Measurements from ENCODE around the gene CNTNAP2.

The CNTNAP2 gene

GRCh38 chr7:148147438-148147837, 2030.8 kb downstream of the CNTNAP2 start:
- H3K4me1 ChIP-seq: peaks cover 0 to 16% (median 3%) of the 10 kb centered on the region in 10 experiments; a peak in 8 of 20 replicates
- no peak overlapping the region for H3K27ac ChIP-seq
- H3K27me3 ChIP-seq: no peaks in the 10 kb centered on the region
- 0 out of 22 replicates have a peak, but pooled peaks cover 0 to 3% (median 0%) of the 10 kb centered on the region in 11 experiments for H3K36me3 ChIP-seq
- peaks cover 11 to 31% (median 22%) of the 10 kb centered on the region in 11 experiments for H3K9me3 ChIP-seq (replicated peaks in 1 of 11)
- no peaks in the 10 kb centered on the region for H4K20me1 ChIP-seq
- no peak overlapping the region for H3K9ac ChIP-seq
- H3K4me2 ChIP-seq: peak overlapping the region in 3 of 11 experiments; percentile 18 to 42 (median 23); a peak in 5 of 22 replicates
- no peak overlapping the region for H3K4me3 ChIP-seq
- no peak for TF ChIP-seq Cebpa-rat (IDR thresholded peaks at IDR 0.05)

DNA sequence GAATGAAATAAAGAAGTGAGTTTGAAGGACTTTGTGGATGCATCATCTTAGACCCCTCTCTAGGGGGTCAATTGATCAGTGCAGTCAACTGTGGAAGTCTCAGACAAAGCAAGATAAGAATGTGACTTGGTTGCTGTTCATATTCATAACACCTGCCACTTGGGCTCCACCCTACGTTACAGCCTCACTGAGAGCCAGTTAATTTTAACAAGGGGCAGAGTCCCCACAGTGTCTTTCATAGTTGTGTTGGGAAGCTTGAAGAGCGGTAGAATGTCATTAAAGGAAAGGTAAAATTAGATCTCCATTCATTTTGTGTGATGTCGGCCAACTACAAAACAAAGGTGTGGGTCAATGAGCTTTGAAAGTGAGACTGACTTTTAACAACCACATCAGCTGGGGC, 2031.9 kb downstream of the CNTNAP2 start:
- H3K9ac ChIP-seq: no peak overlapping the region
- peaks cover 0 to 13% (median 2%) of the 10 kb centered on the region in 10 experiments; a peak in 6 of 20 replicates for H3K4me1 ChIP-seq
- H3K4me3 ChIP-seq: no peak overlapping the region
- 0 out of 22 replicates have a peak, but pooled peaks cover 0 to 3% (median 0%) of the 10 kb centered on the region in 11 experiments for H3K36me3 ChIP-seq
- TF ChIP-seq Cebpa-rat (IDR thresholded peaks at IDR 0.05): no peak
- H3K27me3 ChIP-seq: no peaks in the 10 kb centered on the region
- H4K20me1 ChIP-seq: no peaks in the 10 kb centered on the region
- peak overlapping the region in 4 of 11 experiments; percentile 4 to 42 (median 35); a peak in 6 of 22 replicates for H3K4me2 ChIP-seq
- H3K9me3 ChIP-seq (replicated peaks in 1 of 11): peaks cover 13 to 34% (median 25%) of the 10 kb centered on the region in 11 experiments
- H3K27ac ChIP-seq: no peak overlapping the region

DNA sequence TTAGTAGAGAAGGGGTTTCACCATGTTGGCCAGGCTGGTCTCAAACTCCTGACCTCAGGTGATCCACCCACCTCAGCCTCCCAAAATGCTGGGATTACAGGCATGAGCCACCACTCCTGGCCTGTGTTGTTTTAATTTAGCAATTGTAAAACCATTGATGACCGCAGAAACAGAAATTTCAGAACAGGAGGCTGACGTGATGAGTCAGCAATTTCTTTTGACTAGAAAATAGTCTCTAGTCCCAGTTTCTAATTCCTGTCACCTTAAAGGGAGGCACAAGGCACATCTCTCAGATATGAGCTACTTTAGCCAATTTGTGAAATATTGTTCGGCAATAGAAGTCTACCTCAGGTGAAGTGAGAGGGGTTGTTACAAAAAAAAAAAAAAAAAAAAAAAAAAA, 2033.1 kb downstream of the CNTNAP2 start:
- no peak for TF ChIP-seq Cebpa-rat (IDR thresholded peaks at IDR 0.05)
- no peak overlapping the region for H3K4me2 ChIP-seq
- peaks cover 13 to 34% (median 25%) of the 10 kb centered on the region in 11 experiments for H3K9me3 ChIP-seq (replicated peaks in 1 of 11)
- H4K20me1 ChIP-seq: no peaks in the 10 kb centered on the region
- no peak overlapping the region for H3K4me3 ChIP-seq
- 0 out of 22 replicates have a peak, but pooled peaks cover 0 to 3% (median 0%) of the 10 kb centered on the region in 11 experiments for H3K36me3 ChIP-seq
- H3K4me1 ChIP-seq: peaks cover 0 to 13% (median 2%) of the 10 kb centered on the region in 10 experiments; a peak in 6 of 20 replicates
- no peaks in the 10 kb centered on the region for H3K27me3 ChIP-seq
- no peak overlapping the region for H3K9ac ChIP-seq
- no peak overlapping the region for H3K27ac ChIP-seq

DNA sequence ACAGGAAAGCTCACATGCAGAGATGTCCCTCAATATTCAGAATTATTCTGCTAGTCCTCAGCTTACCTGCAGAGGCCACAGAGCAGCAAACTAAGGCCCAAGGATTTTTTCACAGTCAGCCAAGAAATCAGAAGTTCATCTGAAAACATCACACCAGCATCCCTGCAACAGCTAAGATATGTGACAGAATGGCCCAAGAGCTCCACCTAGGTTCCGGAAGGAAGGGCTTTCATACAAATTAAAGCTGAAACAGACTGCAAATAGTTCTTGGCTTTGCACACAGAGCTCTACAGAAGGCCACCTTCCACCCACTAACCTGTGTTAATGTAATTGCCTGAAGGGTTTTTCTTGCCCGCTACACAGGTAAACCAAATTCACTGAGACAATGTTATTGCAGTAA, 2035.2 kb downstream of the CNTNAP2 start:
- no peak overlapping the region for H3K4me3 ChIP-seq
- 0 out of 22 replicates have a peak, but pooled peaks cover 0 to 3% (median 0%) of the 10 kb centered on the region in 11 experiments for H3K36me3 ChIP-seq
- H4K20me1 ChIP-seq: no peaks in the 10 kb centered on the region
- H3K4me2 ChIP-seq: no peak overlapping the region
- H3K27ac ChIP-seq: no peak overlapping the region
- no peaks in the 10 kb centered on the region for H3K27me3 ChIP-seq
- H3K4me1 ChIP-seq: peaks cover 0 to 13% (median 2%) of the 10 kb centered on the region in 10 experiments; a peak in 6 of 20 replicates
- TF ChIP-seq Cebpa-rat (IDR thresholded peaks at IDR 0.05): no peak
- H3K9me3 ChIP-seq (replicated peaks in 1 of 11): peaks cover 13 to 34% (median 25%) of the 10 kb centered on the region in 11 experiments
- H3K9ac ChIP-seq: no peak overlapping the region

- Histone ChIP-seq H3K27ac (no peak overlapping the region), H4K20me1 (no peaks in the 10 kb centered on the region), H3K4me3 (no peak overlapping the region), H3K36me3 (0 out of 22 replicates have a peak, but pooled peaks cover 0 to 3% (median 0%) of the 10 kb centered on the region in 11 experiments), H3K27me3 (no peaks in the 10 kb centered on the region), H3K4me1 (peaks cover 0 to 4% (median 0%) of the 10 kb centered on the region in 10 experiments; a peak in 6 of 20 replicates), H3K4me2 (no peak overlapping the region), H3K9ac (no peak overlapping the region), H3K9me3 (replicated peaks in 1 of 11) (peaks cover 13 to 34% (median 25%) of the 10 kb centered on the region in 11 experiments)
- TF ChIP-seq Cebpa-rat (IDR thresholded peaks at IDR 0.05): no peak
Measured at GRCh38 chr7:148153616-148154284, 2037.1 kb downstream of the CNTNAP2 start.

- Histone ChIP-seq H3K27ac (no peak overlapping the region), H3K9ac (no peak overlapping the region), H3K36me3 (0 out of 22 replicates have a peak, but pooled peaks cover 0 to 3% (median 0%) of the 10 kb centered on the region in 11 experiments), H3K4me2 (no peak overlapping the region), H3K4me1 (peaks cover 0 to 11% (median 5%) of the 10 kb centered on the region in 10 experiments; a peak in 9 of 20 replicates), H3K9me3 (replicated peaks in 1 of 11) (peaks cover 13 to 28% (median 23%) of the 10 kb centered on the region in 11 experiments), H3K4me3 (no peak overlapping the region), H3K27me3 (no peaks in the 10 kb centered on the region), H4K20me1 (no peaks in the 10 kb centered on the region)
- TF ChIP-seq Cebpa-rat (IDR thresholded peaks at IDR 0.05): no peak
Measured at GRCh38 chr7:148155000-148155399, 2038.4 kb downstream of the CNTNAP2 start.

GRCh38 chr7:148155826-148156225, 2039.2 kb downstream of the CNTNAP2 start:
- H3K27ac ChIP-seq: no peak overlapping the region
- H4K20me1 ChIP-seq: no peaks in the 10 kb centered on the region
- no peak overlapping the region for H3K9ac ChIP-seq
- 0 out of 22 replicates have a peak, but pooled peaks cover 0 to 3% (median 0%) of the 10 kb centered on the region in 11 experiments for H3K36me3 ChIP-seq
- no peak overlapping the region for H3K4me3 ChIP-seq
- H3K27me3 ChIP-seq: no peaks in the 10 kb centered on the region
- TF ChIP-seq Cebpa-rat (IDR thresholded peaks at IDR 0.05): no peak
- H3K4me2 ChIP-seq: no peak overlapping the region
- H3K9me3 ChIP-seq (replicated peaks in 1 of 11): peaks cover 13 to 22% (median 18%) of the 10 kb centered on the region in 11 experiments
- peaks cover 0 to 11% (median 5%) of the 10 kb centered on the region in 10 experiments; a peak in 9 of 20 replicates for H3K4me1 ChIP-seq

DNA sequence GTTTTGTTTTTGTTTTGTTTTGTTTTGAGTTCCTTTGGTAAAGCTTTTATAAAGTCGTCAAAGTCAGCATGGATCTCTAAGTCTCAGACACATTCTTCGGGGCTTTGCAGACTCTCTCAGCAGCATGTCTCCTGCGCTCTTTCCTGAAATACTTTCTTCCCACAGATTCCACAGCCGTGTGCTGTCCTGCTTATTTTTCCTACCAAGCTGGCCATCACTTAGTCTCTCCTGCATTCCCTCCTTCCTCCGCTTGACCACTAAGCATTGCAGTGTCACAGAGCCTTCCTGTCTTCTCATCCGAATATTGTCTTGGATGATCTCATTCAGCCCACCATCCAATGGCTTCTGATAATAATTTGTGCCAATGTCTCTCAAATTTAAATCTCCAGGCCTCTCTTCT, 2039.6 kb downstream of the CNTNAP2 start:
- no peak overlapping the region for H3K27ac ChIP-seq
- no peak overlapping the region for H3K9ac ChIP-seq
- no peaks in the 10 kb centered on the region for H4K20me1 ChIP-seq
- no peak overlapping the region for H3K4me2 ChIP-seq
- H3K4me3 ChIP-seq: no peak overlapping the region
- no peaks in the 10 kb centered on the region for H3K27me3 ChIP-seq
- H3K4me1 ChIP-seq: peaks cover 0 to 11% (median 5%) of the 10 kb centered on the region in 10 experiments; a peak in 9 of 20 replicates
- TF ChIP-seq Cebpa-rat (IDR thresholded peaks at IDR 0.05): no peak
- 0 out of 22 replicates have a peak, but pooled peaks cover 0 to 3% (median 0%) of the 10 kb centered on the region in 11 experiments for H3K36me3 ChIP-seq
- peaks cover 13 to 18% (median 14%) of the 10 kb centered on the region in 11 experiments for H3K9me3 ChIP-seq (replicated peaks in 1 of 11)

- Histone ChIP-seq H3K36me3 (no peaks in the 10 kb centered on the region), H4K20me1 (no peaks in the 10 kb centered on the region), H3K27me3 (no peaks in the 10 kb centered on the region), H3K4me1 (peaks cover 0 to 11% (median 5%) of the 10 kb centered on the region in 10 experiments; a peak in 9 of 20 replicates), H3K4me2 (peak overlapping the region in 6 of 11 experiments; percentile 11 to 52 (median 43); a peak in 9 of 22 replicates), H3K4me3 (no peak overlapping the region), H3K9ac (no peak overlapping the region), H3K27ac (no peak overlapping the region), H3K9me3 (replicated peaks in 1 of 11) (no peaks in the 10 kb centered on the region)
- no peak for TF ChIP-seq Cebpa-rat (IDR thresholded peaks at IDR 0.05)
Measured at GRCh38 chr7:148159331-148159730, 2042.7 kb downstream of the CNTNAP2 start.

Data from BLaER1 treated with 17β-estradiol and CSF1 and Interleukin-3, amounts not matched to agents 10 nM and 100 nM (cell line).